HCT116 (cell line): ENCODE measurements around the gene SNF8. TPM values are rescaled to one million over a fixed set of nuclear protein-coding genes. Genes with fewer than 3 reads are reported as not detected.

Source experiments
- ATAC-seq: fragments of 200-7000 bp; cut with Tn5 transposase; 2 replicates; pipeline ENCODE4 v1.9.1; 2020; ENCODE audit warnings: mild to moderate bottlenecking, moderate library complexity
- BruUV-seq: library from RNA; stranded (reverse); fragments of 400-500 nt; replicated peaks from 2 replicates; lab custom pipeline; 2021; lab: Mats Ljungman, UMichigan
- CTCF ChIA-PET: fragments of 300-600 bp; sonication (Branson Sonifier 250); formaldehyde crosslinking; loops from one replicate; lab custom pipeline; 2021; ENCODE audit warnings: antibody characterized with exemption; lab: Charles Lee
- POLR2A ChIA-PET: fragments of 300-600, 350-600 bp; sonication (Branson Sonifier 250); formaldehyde crosslinking; loops from one replicate; lab custom pipeline; 2021; ENCODE audit warnings: antibody characterized with exemption; lab: Charles Lee
- RAD21 ChIA-PET, 2 experiments: fragments of 300-600 bp; sonication (Branson Sonifier 250); formaldehyde crosslinking; loops; one replicate each; lab custom pipeline; 2023; ENCODE audit warnings: low total read pairs in 2 of 2; ENCODE audit not compliant: uncharacterized antibody in 2 of 2, unreplicated experiment in 2 of 2, low non-redundant PET in 1 of 2; lab: Charles Lee
- DNase-seq: peaks from one replicate; pipeline ENCODE4 v3.0.0-alpha.2; 2010; ENCODE audit warnings: low read depth, low spot score
- H2AFZ ChIP-seq: fragments of 200-600 bp; shearing (Covaris generic), sonication (generic); 2 replicates; pipeline ENCODE4 v1.6.1; 2017; ENCODE audit warnings: low read depth, mixed run types, mixed read lengths, antibody characterized with exemption, low read length; ENCODE audit not compliant: poor library complexity, severe bottlenecking
- H3K27ac ChIP-seq: 2 replicates; pipeline ENCODE4 v1.5.1; 2012; ENCODE audit warnings: low read depth, low read length
- H3K27me3 ChIP-seq: fragments of 200-600 bp; sonication (generic); 2 replicates; pipeline ENCODE4 v1.6.1; 2016; ENCODE audit warnings: mixed run types, low read length, mixed read lengths; ENCODE audit not compliant: insufficient read depth
- H3K36me3 ChIP-seq, 2 experiments: fragments of 200-500 bp in 1 of 2; fragments of 200-600 bp in 1 of 2; sonication (Bioruptor generic) in 1 of 2; sonication (generic) in 1 of 2; 2 replicates each; pipeline versions ENCODE4 v1.5.1 to v1.6.1; 2014 to 2016; ENCODE audit warnings: low read length in 2 of 2, inconsistent platforms in 1 of 2, mixed read lengths in 1 of 2, mixed run types in 1 of 2; ENCODE audit not compliant: insufficient read depth in 2 of 2, control insufficient read depth in 1 of 2
- H3K4me1 ChIP-seq, 2 experiments: fragments of 200-600 bp in 1 of 2; sonication (generic) in 1 of 2; 2 replicates each; pipeline versions ENCODE4 v1.5.1 to v1.6.1; 2012 to 2017; ENCODE audit warnings: low read length in 2 of 2, inconsistent platforms in 1 of 2, mild to moderate bottlenecking in 1 of 2, mixed read lengths in 1 of 2, mixed run types in 1 of 2, moderate library complexity in 1 of 2; ENCODE audit not compliant: insufficient read depth in 2 of 2, control insufficient read depth in 1 of 2
- H3K4me2 ChIP-seq: fragments of 200-600 bp; sonication (generic); 2 replicates; pipeline ENCODE4 v1.6.1; 2017; ENCODE audit warnings: mixed run types, low read length, mixed read lengths
- H3K4me3 ChIP-seq, 2 experiments: fragments of 200-600 bp in 1 of 2; sonication (generic) in 1 of 2; replicated peaks in 1 of 2; 2 replicates each; pipeline ENCODE4 v1.5.1; 2011 to 2016; ENCODE audit warnings: low read length in 2 of 2, control low read depth in 1 of 2, low read depth in 1 of 2, mild to moderate bottlenecking in 1 of 2, mixed read lengths in 1 of 2, mixed run types in 1 of 2
- H3K79me2 ChIP-seq: fragments of 200-600 bp; sonication (generic); 2 replicates; pipeline ENCODE4 v1.6.1; 2017; ENCODE audit warnings: mild to moderate bottlenecking, mixed run types, low read length, moderate library complexity, mixed read lengths; ENCODE audit not compliant: insufficient read depth
- H3K9ac ChIP-seq: fragments of 200-600 bp; sonication (generic); 2 replicates; pipeline ENCODE4 v1.6.1; 2016; ENCODE audit warnings: low read length, mixed read lengths
- H3K9me2 ChIP-seq: fragments of 200-600 bp; sonication (generic), shearing (Covaris generic); 2 replicates; pipeline ENCODE4 v1.6.1; 2017; ENCODE audit warnings: mixed run types, mild to moderate bottlenecking, moderate library complexity; ENCODE audit not compliant: insufficient read depth
- H3K9me3 ChIP-seq, 2 experiments: fragments of 200-500 bp in 1 of 2; fragments of 200-600 bp in 1 of 2; sonication (Bioruptor generic) in 1 of 2; sonication (generic) in 1 of 2; 2 replicates each; pipeline ENCODE4 v1.6.1; 2014 to 2017; ENCODE audit warnings: low read length in 2 of 2, mixed read lengths in 2 of 2, inconsistent platforms in 1 of 2, low read depth in 1 of 2, mild to moderate bottlenecking in 1 of 2, mixed run types in 1 of 2, moderate library complexity in 1 of 2; ENCODE audit not compliant: control insufficient read depth in 1 of 2, insufficient read depth in 1 of 2
- H4K20me1 ChIP-seq: fragments of 200-600 bp; sonication (generic), shearing (Covaris generic); 2 replicates; pipeline ENCODE4 v1.6.1; 2017; ENCODE audit warnings: mixed run types, mild to moderate bottlenecking, moderate library complexity; ENCODE audit not compliant: insufficient read depth
- CEBPB ChIP-seq: IDR thresholded peaks from 2 replicates; pipeline ENCODE4 v1.6.1; 2012; ENCODE audit warnings: low read depth
- CTCF ChIP-seq, 3 experiments: fragments of 200-600 bp in 1 of 3; sonication (generic) in 1 of 3; IDR thresholded peaks in 2 of 3; conservative IDR thresholded peaks in 1 of 3; 2 replicates each; pipeline ENCODE4 v1.5.1; 2012 to 2017; ENCODE audit warnings: low read depth in 2 of 3, low read length in 2 of 3, antibody characterized with exemption in 1 of 3, borderline replicate concordance in 1 of 3, control low read depth in 1 of 3, mild to moderate bottlenecking in 1 of 3, mixed read lengths in 1 of 3, mixed run types in 1 of 3, moderate library complexity in 1 of 3; ENCODE audit not compliant: insufficient read depth in 1 of 3
- EGR1 ChIP-seq: IDR thresholded peaks from 2 replicates; pipeline ENCODE4 v1.6.1; 2012; ENCODE audit warnings: low read depth
- ELF1 ChIP-seq: IDR thresholded peaks from 2 replicates; pipeline ENCODE4 v1.6.1; 2012; ENCODE audit warnings: low read depth, borderline replicate concordance
- EZH2 ChIP-seq: fragments of 200-600 bp; sonication (generic); IDR thresholded peaks from 2 replicates; pipeline ENCODE4 v1.6.1; 2017; ENCODE audit warnings: antibody characterized with exemption, mixed run types
- EZH2phosphoT487 ChIP-seq: fragments of 200-600 bp; IDR thresholded peaks from 2 replicates; pipeline ENCODE4 v1.6.1; 2018; ENCODE audit warnings: antibody characterized with exemption, borderline replicate concordance
- FOSL1 ChIP-seq: IDR thresholded peaks from 2 replicates; pipeline ENCODE4 v1.6.1; 2012; ENCODE audit warnings: low read depth
- JUND ChIP-seq: IDR thresholded peaks from 2 replicates; pipeline ENCODE4 v1.6.1; 2012
- MAX ChIP-seq: IDR thresholded peaks from 2 replicates; pipeline ENCODE4 v1.6.1; 2012
- RAD21 ChIP-seq: IDR thresholded peaks from 2 replicates; pipeline ENCODE4 v1.6.1; 2012; ENCODE audit warnings: low read depth, mild to moderate bottlenecking
- SIN3A ChIP-seq: IDR thresholded peaks from 2 replicates; pipeline ENCODE4 v1.6.1; 2012; ENCODE audit warnings: low read depth
- SP1 ChIP-seq: IDR thresholded peaks from 2 replicates; pipeline ENCODE4 v1.6.1; 2012; ENCODE audit warnings: low read depth
- TCF7L2 ChIP-seq: IDR thresholded peaks from 2 replicates; pipeline ENCODE4 v1.7.0; 2011; ENCODE audit warnings: borderline replicate concordance, inconsistent platforms; ENCODE audit not compliant: insufficient read depth, insufficient read length; ENCODE audit errors: extremely low read depth
- YY1 ChIP-seq: IDR thresholded peaks from 2 replicates; pipeline ENCODE4 v1.6.1; 2011; ENCODE audit warnings: low read length, low read depth, moderate library complexity, mild to moderate bottlenecking; ENCODE audit not compliant: insufficient replicate concordance; ENCODE audit errors: extremely low read depth
- ZFX ChIP-seq: fragments of 450-650 bp; IDR thresholded peaks from 2 replicates; pipeline ENCODE4 v1.6.1; 2017
- ZNF274 ChIP-seq: fragments of 200-500 bp; sonication (Bioruptor generic); IDR thresholded peaks from 2 replicates; pipeline ENCODE4 v1.6.1; 2014; ENCODE audit warnings: mild to moderate bottlenecking, low read depth, low read length, inconsistent platforms
- intact Hi-C: fragments of 100-400 bp; cut with micrococcal nuclease; formaldehyde crosslinking; loops from 2 replicates; pipeline ENCODE4 v1.10.0; 2022
- total RNA-seq: library from RNA; stranded (reverse); gene quantifications from one replicate; pipeline ENCODE4 v1.2.1, GENCODE V29; 2021; ENCODE audit not compliant: unreplicated experiment
- TF ChIP-seq, protein P1 (sequence below): IDR thresholded peaks from 2 replicates; pipeline ENCODE4 v1.6.1; 2012

SNF8 gene
- total RNA-seq, 1 experiment from 2014 or later, result 178 TPM

- H3K9ac ChIP-seq, result no peak overlapping the region
- H3K36me3 ChIP-seq, result no peaks in the 10 kb centered on the region
- ATAC-seq (no peak), DNase-seq (no peak)
- no peaks in the 10 kb centered on the region for H3K9me3 ChIP-seq
- no peaks in the 10 kb centered on the region for H3K27me3 ChIP-seq
- ChIA-PET RAD21 (interaction anchor here in 1 of 2 experiments (2.1 kb wide), 1 partner anchor 80 kb away, joined by 18 read pairs; no protein-coding TSS in a partner anchor), POLR2A (interaction anchor here (0.7 kb wide), 1 partner anchor 8 kb away, joined by 3 read pairs; the partner anchor contains the start of gene SNF8), CTCF (interaction anchor here (3.4 to 4.2 kb wide), 2 partner anchors 79 to 83 kb away, joined by 16 to 43 read pairs; no protein-coding TSS in a partner anchor)
- TF ChIP-seq MAX (no peak), EGR1 (no peak), EZH2 (no peak), YY1 (no peak), SP1 (no peak), ZNF274 (no peak), SIN3A (no peak), RAD21 (no peak), FOSL1 (no peak)
- peaks cover 0 to 8% of the 10 kb centered on the region in 2 experiments; a peak in 2 of 4 replicates for H3K4me1 ChIP-seq
- intact Hi-C loops, result loop anchor here (10.0 kb wide), 1 partner anchor 272 kb away; no protein-coding TSS in a partner anchor
- H3K79me2 ChIP-seq, result no peaks in the 10 kb centered on the region
- H2AFZ ChIP-seq, result no peak overlapping the region
- no peaks in the 10 kb centered on the region for H4K20me1 ChIP-seq
- no peaks in the 10 kb centered on the region for H3K9me2 ChIP-seq
- BruUV-seq, result no TSS peak
- no peak overlapping the region for H3K4me3 ChIP-seq
- no peak overlapping the region for H3K4me2 ChIP-seq
- H3K27ac ChIP-seq, result no peak overlapping the region
Measured at GRCh38 chr17:48952904-48953303, 8.3 kb upstream of the SNF8 start.

- no peak for DNase-seq
- Histone ChIP-seq H3K9me3 (no peaks in the 10 kb centered on the region), H3K4me2 (no peak overlapping the region), H3K4me1 (peaks cover 0 to 8% of the 10 kb centered on the region in 2 experiments; a peak in 2 of 4 replicates), H2AFZ (no peak overlapping the region), H3K4me3 (no peak overlapping the region), H4K20me1 (no peaks in the 10 kb centered on the region), H3K27me3 (no peaks in the 10 kb centered on the region), H3K79me2 (no peaks in the 10 kb centered on the region), H3K9ac (no peak overlapping the region), H3K36me3 (no peaks in the 10 kb centered on the region), H3K27ac (no peak overlapping the region), H3K9me2 (no peaks in the 10 kb centered on the region)
- intact Hi-C loops, result loop anchor here (10.0 kb wide), 1 partner anchor 273 kb away; no protein-coding TSS in a partner anchor
- ChIA-PET CTCF (interaction anchor here (2.9 kb wide), 1 partner anchor 81 kb away, joined by 13 read pairs; no protein-coding TSS in a partner anchor), POLR2A (no interaction called here), RAD21 (no interaction called here)
- ATAC-seq, result no peak
- BruUV-seq, result no TSS peak
- TF ChIP-seq JUND (no peak), TCF7L2 (no peak), CEBPB (no peak), ELF1 (no peak), CTCF (IDR thresholded peaks at IDR 0.05 in 2 of 3, conservative IDR thresholded peaks at IDR 0.05 in 1 of 3; ENCODE audit: borderline replicate concordance in 1 of 3, insufficient read depth in 1 of 3, low read depth in 2 of 3, low read length in 2 of 3) (no peak), MAX (no peak), ZFX (no peak), EZH2phosphoT487 (no peak), SP1 (no peak), ZNF274 (no peak), SIN3A (no peak)
- TF ChIP-seq, protein P1, sequence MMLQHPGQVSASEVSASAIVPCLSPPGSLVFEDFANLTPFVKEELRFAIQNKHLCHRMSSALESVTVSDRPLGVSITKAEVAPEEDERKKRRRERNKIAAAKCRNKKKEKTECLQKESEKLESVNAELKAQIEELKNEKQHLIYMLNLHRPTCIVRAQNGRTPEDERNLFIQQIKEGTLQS, result no peak
Measured at GRCh38 chr17:48951572-48951971, 6.9 kb upstream of the SNF8 start.
